Measurements from ENCODE around the gene UCN2.
"Not testable (repeated sequence)": the region's sequence is repeated elsewhere in the genome, so short reads cannot be mapped to it uniquely, and the experiment has no call there.

Gene UCN2

GRCh38 chr3:48543271-48543866, 20.2 kb downstream of the UCN2 start:
- no peak for DNase-seq (ENCODE audit: low read depth in 3 of 3, low spot score in 1 of 3)

GRCh38 chr3:48538451-48538850, 25.1 kb downstream of the UCN2 start:
- no peak for DNase-seq (ENCODE audit: low read depth in 3 of 3, low spot score in 1 of 3)

DNA sequence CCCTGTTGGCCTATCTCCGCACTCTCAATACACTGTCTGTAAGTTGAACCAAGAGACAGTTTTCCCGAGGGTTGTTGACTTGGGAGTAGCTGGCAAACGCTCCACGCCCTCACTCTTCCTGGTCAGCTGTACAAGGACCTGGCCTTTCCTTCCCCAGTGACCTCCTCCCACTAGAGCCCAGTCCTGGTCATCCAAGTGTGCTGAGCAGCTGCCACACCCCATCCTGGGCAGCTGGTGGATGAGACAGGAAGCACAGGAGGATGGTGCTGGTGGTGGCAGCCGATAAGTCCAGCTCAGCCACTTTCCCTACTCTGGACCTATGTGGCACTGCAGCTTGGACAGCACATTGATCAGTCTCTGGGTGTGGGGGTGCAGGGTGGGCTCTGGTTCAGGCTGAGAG, 26.8 kb downstream of the UCN2 start:
- DNase-seq (ENCODE audit: low read depth in 3 of 3, low spot score in 1 of 3) = no peak

GRCh38 chr3:48536116-48536515, 27.5 kb downstream of the UCN2 start:
- DNase-seq (ENCODE audit: low read depth in 3 of 3, low spot score in 1 of 3) = no peak

GRCh38 chr3:48535578-48535977, 28.0 kb downstream of the UCN2 start:
- DNase-seq (ENCODE audit: low read depth in 3 of 3, low spot score in 1 of 3) = no peak

GRCh38 chr3:48532977-48533337, 30.6 kb downstream of the UCN2 start:
- DNase-seq (ENCODE audit: low read depth in 3 of 3, low spot score in 1 of 3) = no peak

GRCh38 chr3:48532271-48532976, 31.2 kb downstream of the UCN2 start:
- DNase-seq (ENCODE audit: low read depth in 3 of 3, low spot score in 1 of 3) = no peak

GRCh38 chr3:48530701-48531100, 32.9 kb downstream of the UCN2 start:
- not testable (repeated sequence) for DNase-seq (ENCODE audit: low read depth in 3 of 3, low spot score in 1 of 3)

GRCh38 chr3:48528754-48529153, 34.8 kb downstream of the UCN2 start:
- no peak for DNase-seq (ENCODE audit: low read depth in 3 of 3, low spot score in 1 of 3)

GRCh38 chr3:48528048-48528447, 35.5 kb downstream of the UCN2 start:
- DNase-seq (ENCODE audit: low read depth in 3 of 3, low spot score in 1 of 3) = no peak

DNA sequence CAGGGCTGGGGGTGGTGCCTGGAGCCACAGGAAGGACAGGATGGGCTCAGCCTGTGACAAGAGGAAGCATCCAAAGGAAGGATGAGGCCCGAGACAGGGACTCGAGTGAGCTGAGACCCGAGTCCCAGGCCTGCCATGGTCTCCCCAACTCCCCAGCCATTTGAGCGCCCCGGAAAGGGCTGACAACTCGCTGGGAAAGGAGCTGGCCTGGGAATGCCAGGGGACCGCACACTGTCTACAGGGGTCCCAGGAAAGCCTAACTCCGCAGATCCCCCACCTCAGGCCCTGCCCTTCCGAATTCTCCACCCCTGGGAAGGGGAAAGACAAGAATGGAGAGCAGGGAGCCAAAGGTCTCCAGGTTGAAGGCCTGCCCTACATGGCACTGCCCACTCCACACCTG, 38.6 kb downstream of the UCN2 start:
- DNase-seq (ENCODE audit: low read depth in 3 of 3, low spot score in 1 of 3) = no peak

DNA sequence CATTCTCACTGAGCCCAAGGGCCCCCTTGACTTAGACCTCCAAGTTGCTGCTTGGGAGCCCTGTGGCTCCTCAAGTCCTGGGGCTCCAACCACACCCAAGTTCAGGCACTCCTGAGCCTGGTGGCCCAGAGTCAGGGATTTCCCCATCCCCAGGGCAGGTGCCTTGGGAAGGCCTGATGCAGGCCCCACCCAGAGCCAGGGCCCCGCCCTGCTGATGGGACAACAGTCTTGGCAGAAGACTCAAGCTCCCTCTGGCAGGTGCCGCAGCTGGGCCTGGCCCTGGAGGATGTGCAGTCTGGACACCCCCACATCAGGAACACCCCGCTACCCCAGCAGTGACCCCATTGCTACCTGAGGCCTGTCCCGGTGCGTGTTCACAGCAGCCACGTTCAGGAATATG, 41.9 kb downstream of the UCN2 start:
- DNase-seq (ENCODE audit: low read depth in 3 of 3, low spot score in 1 of 3) = no peak

DNA sequence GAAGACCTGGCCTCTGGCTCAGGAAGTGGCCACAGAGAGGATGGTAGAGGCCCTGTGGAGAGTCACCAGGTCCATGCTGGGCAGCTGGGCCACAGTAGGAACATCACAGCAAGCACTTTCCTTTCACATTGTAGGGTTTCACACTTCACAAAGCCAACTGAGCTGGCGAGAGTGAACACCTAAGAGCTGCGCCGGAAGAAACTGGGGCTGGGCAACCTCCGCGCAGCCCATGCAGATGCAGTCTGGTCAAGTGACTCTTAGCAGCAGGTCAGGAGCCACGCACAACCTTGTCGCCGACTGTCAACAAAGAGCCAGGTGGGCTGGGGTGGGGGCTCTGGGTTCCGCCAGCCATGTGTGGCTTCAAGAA, 44.3 kb downstream of the UCN2 start:
- DNase-seq (ENCODE audit: low read depth in 3 of 3, low spot score in 1 of 3) = no peak

DNA sequence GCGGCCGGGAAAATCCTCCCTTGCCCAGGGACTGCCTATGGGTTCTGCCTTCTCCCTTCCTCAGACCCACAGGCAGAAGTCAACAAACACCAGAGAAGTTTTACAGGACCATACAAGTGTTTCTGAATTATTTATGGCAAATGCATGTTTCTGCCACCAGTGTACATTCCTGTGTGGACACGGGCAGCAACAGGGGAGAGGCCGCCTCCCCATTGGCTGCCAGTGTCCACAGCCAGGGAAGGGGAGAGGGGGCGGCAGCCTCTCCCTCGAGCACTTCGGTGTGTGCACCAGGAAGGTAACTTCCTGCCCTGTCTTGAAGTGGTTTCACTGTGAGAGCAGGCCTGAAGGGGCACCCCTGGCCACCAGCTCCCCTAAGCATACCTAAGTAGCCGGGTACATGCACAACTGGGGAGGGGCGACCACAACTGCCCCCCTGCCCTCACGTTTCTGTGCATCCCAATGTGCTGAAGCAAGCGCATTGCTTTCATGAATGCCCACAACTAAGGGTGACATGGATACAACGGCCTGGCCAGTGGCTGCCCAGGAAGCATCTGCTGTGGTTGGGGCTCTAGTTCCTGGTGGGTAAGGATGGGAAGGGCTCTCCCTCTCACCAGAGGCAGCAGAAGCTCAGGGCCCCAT, 44.8 kb downstream of the UCN2 start:
- DNase-seq (ENCODE audit: low read depth in 3 of 3, low spot score in 1 of 3) = no peak

GRCh38 chr3:48518069-48518468, 45.5 kb downstream of the UCN2 start:
- DNase-seq (ENCODE audit: low read depth in 3 of 3, low spot score in 1 of 3) = no peak

DNA sequence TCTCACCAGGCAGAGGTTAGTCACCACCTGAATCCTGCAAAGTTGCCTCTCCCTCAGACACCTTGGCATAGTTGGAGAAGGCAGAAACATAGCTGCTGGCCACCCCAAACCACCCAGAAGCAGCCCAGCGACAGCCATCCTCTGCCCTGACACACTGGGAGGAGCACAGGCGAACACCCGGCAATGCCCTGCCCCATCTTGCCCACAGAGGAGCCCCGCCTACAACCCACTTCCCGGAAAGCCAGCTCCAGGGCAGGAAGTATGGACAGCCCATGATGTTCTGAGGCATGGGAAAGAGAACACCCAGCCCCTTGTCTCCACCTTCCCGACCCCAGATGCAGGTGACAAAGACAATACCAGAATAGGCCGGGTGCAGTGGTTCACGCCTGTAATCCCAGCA, 47.0 kb downstream of the UCN2 start:
- no peak for DNase-seq (ENCODE audit: low read depth in 3 of 3, low spot score in 1 of 3)

- DNase-seq (ENCODE audit: low read depth in 3 of 3, low spot score in 1 of 3) = no peak
Measured at GRCh38 chr3:48514431-48515227, 49.0 kb downstream of the UCN2 start.

Data from stimulated activated CD4-positive, alpha-beta T cell treated with anti-CD3 and anti-CD28 coated beads, TNF-alpha, amount 100 ng/mL, for 1 hour (primary cell).